HEK293T (cell line): Measurements from ENCODE around the gene TAS2R3.

Experiments used
- BHLHE40 ChIP-seq: fragments of 450-650 bp; IDR thresholded peaks from 2 replicates; pipeline ENCODE4 v1.6.1; 2016; ENCODE audit warnings: mild to moderate bottlenecking, moderate library complexity, borderline replicate concordance
- ELF4 ChIP-seq: fragments of 450-650 bp; IDR thresholded peaks from 2 replicates; pipeline ENCODE4 v1.6.1; 2017; ENCODE audit warnings: antibody characterized with exemption
- FOXA1 ChIP-seq: fragments of 450-650 bp; IDR thresholded peaks from 2 replicates; pipeline ENCODE4 v1.6.1; 2016; ENCODE audit warnings: mild to moderate bottlenecking
- FOXK2 ChIP-seq: fragments of 450-650 bp; IDR thresholded peaks from 2 replicates; pipeline ENCODE4 v1.6.1; 2016; ENCODE audit warnings: mild to moderate bottlenecking
- NFRKB ChIP-seq: fragments of 450-650 bp; IDR thresholded peaks from 2 replicates; pipeline ENCODE4 v1.6.1; 2016; ENCODE audit warnings: mild to moderate bottlenecking, moderate library complexity
- SP1 ChIP-seq: fragments of 450-650 bp; IDR thresholded peaks from 2 replicates; pipeline ENCODE4 v1.6.1; 2017

DNA sequence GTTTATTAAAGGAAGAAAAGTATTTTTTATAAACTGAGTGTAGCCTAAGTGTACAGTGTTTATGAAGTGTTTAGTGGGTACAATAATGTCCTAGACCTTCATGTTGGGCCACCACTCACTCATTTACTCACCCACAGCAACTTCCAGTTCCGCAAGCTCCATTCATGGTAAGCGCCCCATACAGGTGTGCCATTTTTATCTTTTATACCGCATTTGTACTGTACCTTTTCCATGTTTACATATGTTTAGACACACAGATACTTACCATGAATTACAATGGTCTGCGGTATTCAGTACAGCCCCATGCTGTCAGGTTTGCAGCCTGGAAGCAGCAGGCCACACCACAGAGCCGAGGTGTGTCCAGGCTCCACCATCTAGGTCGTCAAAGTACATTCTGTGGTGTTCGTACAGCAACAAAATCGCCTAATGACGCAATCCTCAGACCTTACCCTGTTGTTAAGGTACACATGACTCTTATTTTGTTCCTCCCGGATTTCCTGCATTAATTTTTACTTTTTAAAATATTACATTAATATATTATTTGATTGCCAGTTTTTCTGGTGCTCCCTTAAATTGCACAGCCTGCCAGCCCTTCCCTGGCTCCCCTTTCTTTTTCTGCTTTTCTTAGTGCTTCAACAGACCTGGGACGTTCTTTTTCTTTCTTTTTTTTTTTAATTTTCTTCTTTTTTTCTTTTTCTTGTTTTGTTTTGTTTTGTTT lies 26.6 kb upstream of the TAS2R3 start:
- TF ChIP-seq ELF4: no peak
- TF ChIP-seq SP1: no peak
- no peak for TF ChIP-seq FOXA1
- no peak for TF ChIP-seq BHLHE40
- no peak for TF ChIP-seq FOXK2
- no peak for TF ChIP-seq NFRKB
